OCI-M2 (cell line): ENCODE data around the gene PLAU.
"Not testable (repeated sequence)": the region's sequence is repeated elsewhere in the genome, so short reads cannot be mapped to it uniquely, and the experiment has no call there.

Source experiments
- DNase-seq: peaks from one replicate; lab custom pipeline; 2025; ENCODE audit not compliant: unreplicated experiment; lab: John Stamatoyannopoulos, UW

PLAU gene

DNA sequence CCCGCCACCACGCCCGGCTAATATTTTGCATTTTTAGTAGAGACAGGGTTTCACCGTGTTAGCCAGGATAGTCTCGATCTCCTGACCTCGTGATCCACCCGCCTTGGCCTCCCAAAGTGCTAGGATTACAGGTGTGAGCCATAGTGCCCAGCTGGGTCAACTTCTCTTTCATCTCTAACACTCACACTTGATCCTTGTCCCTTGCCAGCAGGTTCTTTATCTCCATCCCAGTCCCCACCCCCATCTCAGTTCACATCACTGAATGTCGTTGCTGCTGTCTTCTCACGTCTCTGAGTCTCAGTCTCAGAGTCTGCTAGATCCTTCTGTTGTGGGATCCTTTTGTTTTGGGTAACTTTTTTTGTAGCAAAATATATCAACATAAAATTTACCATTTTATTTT is 15.6 kb upstream of the PLAU start:
- DNase-seq = not testable (repeated sequence)

DNA sequence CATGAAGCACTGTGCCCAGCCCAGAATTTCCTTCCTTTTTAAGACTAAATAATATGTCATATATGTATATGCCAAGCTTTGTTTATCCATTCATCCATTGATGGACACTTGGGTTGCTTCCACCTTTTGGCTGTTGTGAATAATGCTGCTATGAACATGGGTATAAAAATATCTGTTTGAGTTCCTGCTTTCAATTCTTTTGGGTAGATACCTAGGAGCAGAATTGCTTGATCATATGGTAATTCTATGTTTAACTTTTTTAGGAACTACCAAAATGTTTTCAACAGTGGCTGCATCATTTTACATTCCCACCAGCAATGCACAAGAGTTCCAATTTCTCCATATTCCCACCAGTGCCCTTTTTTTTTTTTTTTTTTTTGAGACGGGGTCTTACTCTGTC is 13.2 kb upstream of the PLAU start:
- no peak for DNase-seq

DNA sequence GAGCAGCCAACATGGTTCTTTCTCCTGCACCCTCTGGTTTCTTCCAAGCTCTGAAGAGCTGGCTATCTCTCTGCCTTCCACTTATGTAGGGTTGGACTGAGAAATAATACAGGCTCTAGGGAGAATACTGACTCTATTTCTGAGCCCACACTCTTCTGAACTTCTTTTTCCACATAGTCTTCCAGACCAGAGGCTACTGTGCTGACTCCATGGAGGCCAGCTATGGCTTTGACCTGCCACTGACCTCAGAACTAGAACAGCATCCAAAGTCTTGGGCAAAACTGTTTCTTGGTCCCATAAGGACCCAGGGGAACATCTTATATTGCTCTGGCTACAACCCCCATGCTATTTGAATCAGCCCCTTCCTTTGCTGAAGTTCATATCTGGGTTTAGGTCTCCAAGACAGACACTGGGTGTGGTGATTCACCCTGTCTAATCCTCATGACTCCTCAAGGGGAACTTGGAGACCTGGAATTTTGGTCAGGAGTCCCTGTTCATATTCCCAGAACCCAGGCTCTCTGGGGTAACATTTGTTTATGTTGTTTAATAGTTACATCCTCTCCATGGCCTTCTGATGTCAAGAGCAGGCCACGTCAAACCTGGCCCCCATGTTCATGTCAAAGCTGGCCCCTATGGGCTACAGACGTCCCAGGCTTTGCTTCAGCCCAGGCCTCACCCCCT is 12.1 kb upstream of the PLAU start:
- DNase-seq = no peak

DNA sequence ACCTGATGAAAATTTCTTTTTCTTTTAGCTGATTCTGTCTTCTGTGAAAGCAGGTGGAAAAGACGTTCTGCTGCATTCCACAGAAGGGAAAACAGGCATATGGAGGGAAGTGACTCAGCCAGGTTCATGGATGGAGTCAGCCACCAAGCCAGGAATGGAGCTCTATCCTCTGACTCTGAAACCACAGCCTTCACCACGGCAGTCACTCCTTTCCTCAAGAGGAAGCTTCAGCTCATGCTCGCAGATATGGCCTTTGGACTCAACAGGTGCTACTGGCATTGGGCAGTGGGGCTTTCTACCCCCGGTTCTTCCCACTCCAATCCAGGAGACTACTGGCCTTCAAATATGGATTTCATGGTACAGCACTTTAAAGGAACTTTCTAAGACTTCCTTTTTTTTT is 11.5 kb upstream of the PLAU start:
- DNase-seq = no peak

DNA sequence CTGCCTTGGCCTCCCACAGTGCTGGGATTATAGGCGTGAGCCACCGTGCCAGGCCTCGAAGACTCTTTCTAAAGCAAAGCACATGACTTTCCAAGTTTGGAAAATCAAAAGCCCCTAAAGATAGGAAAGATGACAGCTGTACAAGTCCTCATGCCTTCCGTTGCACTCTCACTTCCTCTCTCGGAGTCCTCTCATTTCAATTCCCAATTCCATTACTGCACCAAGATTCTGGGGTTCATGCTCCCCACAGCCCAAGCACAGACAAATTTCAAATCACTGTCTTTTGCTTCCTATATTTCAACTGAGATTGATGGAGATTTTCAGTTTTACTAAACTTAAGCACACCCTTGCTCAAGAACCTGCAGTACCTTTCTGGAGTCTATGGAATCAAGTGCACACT is 10.9 kb upstream of the PLAU start:
- DNase-seq = no peak

DNA sequence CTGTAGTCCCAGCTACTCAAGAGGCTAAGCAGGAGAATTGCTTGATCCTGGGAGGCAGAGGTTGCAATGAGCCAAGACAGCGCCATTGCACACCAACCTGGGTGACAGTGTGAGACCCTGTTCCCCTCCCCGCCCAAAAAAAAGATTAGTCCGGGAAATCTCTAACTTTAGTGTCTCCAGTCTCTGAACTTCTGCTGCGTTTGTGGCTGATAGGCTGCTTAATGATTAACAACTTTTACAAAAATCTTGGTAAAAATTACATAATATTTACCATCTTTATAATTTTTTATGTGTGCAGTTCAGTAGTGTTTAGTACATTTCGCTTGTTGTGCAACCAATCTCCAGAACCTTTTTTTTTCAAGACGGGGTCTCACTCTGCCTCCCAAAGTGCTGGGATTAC is 9.7 kb upstream of the PLAU start:
- no peak for DNase-seq

DNA sequence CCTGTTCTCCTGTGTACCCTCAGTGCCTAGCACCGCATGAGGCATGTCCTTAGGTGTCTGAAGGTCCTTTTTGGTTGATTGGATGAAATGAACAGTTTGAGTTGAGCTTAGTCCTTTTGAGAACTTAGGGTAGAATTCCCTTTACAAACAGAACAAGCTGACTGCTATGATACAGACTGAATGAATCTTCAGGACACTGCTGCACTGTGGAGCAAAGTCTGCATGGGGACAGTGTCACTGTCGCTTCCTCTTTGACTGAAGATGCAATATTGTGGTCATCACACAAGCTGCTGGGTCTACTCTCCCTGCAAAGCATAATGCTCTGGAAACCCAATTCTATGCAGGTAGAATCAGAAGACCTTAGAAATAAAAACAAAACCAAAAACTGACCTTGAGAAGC is 8.6 kb upstream of the PLAU start:
- no peak for DNase-seq

DNA sequence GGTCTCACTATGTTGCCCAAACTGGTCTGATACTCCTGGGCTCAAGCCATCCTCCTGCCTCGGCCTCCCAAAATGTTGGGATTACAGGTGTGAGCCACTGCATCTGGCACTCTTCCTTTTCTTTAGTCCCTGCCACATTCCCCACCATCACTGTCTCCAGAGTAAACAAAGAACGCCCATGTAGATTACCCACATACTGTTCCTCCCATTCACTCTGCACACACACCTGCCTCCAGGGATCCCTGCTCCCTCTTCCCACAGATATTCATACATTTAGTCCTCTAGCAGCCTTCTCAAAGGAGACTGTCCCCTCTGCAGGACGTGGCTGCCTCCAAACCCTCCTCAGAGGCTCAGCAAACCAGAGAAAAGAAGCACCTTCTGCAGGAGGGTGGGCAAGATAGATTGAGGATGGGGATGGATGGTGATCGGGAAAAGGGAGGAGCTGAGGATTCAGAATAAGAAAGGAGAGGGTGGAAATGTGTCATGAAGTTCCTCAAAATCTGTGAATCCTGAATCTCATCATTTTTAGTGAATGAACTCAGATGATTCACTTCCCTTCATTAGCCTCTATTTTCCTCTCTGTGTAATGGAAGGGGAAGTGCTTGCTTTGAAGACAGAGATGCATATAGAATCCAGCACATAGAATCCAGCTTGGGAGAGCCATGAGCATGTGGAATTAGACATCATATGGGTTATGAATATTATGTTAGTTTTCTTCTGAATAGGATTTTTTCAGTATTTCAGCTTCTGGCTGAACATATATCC is 5.5 kb upstream of the PLAU start:
- DNase-seq = no peak

DNA sequence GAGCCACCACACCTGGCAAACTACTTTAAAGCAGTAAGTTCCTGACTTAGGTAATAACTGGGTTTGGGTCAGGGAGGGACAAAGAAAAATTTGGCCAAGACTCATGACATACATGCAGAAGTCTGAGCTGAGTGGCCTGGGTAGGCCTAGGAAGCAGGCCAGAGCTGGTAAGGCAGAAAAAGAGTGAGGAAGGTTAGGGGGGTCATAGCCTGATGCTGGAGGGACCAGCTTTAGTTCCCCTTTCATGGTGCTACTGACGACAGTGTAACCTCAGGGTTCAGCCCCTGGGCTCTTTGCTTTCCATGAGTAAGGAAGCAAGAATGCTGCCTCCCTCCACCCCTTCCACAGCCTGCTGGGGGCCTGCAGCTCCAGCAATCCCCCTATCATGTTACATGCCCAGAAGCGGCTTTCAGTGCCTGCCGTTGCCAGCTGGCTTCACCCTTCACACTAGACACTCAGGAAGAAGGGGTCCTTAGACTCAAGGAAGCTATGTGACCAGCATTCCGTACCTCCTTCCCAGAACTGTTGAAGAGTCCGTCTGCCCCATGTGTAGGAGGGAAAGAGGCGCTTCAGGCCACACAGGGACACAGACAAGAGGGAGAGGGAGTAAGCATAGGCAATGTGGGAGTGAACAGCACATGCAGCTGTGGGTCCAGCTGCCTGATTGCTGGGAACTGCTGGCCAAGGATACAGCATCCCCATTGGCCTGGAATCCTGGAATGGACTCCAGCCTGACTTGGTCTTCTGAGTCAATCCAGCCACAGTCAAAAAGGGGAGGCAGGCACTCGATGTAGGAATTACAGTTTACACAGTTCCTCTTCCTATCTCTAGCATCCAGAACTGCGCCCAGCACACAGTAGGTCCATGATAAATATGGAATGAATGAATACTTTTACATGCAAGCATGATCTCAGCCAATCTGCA is 4.1 kb upstream of the PLAU start:
- no peak for DNase-seq

DNA sequence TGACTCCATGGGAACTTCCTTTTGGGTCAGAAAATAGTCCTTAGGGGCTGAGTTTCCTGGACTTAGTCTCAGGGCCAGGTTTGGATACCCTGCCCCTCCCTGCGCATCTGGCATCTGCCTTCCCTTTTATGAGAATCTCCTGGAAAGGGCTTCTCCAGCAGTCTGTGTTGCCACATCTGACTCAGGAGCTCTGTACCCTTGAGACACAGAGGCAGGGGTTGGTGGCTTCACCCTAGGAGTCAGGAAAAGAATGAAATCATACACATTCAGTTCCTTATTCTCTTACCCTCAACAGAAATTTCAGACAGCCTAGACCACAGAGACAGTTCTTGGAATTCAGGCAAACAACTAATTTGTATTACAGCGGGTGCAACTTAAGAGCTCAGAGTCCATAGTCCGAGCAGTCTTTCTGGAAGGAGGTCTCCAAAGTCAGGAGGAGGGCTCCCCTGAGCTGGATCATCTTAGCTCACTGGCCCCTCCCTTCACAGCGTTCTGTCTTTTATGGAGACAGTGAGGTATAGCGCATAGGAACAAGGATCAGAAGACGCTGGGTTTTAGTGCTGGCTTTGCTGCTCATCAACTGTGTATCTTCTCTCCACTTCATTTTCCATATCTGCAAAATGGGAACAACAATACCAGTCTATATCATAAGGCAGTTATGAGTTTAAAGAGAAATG is 3.0 kb upstream of the PLAU start:
- DNase-seq = no peak

DNA sequence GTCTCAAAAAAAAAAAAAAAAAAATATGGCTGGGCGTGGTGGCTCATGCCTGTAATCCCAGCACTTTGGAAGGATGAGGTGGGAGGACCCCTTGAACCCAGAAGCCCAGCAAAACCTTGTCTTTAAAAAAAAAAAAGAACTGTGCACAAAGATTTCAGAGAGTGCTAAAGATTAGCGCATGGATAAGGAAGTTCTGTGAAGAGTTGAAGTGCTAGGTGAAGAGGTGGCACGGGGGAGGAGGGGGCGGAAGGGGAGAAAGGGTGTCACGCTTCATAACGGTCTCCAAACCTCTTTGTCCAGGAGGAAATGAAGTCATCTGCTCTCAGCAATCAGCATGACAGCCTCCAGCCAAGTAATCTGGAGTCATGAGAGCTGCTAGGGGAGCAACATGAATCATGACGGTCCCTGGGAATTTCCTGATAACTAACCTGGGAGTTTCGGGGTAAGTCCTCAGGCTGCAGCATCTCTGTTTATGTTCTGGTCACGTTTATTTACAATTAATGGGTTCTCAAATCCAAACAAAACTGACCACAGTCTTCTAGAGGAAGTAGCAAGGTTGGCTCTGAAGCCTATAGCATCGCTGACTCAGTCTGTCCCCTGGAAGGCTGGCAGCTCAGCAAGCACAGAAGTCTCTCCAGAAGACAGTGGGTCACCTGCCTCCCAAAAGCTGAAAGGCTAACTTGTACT is 1.9 kb upstream of the PLAU start:
- peak; percentile 20 for DNase-seq

DNA sequence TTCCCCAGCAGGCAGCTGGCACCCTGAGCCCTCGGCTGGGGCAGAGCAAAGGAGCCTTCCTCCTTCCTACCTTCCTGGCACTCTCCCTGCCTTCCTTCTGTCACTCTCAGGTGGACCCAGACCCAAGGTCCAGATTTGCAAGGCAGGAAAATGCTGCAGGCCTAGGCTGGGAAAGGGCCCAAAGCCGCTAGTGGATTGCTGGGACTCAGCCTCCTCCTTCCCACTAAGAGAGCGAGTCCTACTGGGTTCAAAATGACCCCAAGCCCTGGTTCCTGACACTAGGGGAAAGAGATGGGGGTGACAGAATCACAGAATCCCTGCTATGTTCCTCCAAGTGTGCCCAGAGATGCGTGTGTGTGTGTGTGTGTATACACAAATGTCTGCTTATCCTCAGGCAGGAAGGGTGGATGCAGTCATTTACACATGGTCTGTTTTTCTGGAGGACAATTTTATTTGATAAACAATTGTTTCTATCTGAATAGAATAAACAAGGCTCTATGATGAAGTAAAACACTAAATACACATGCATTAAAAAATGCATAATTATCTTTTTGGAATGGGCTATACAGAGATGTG is 1.3 kb upstream of the PLAU start:
- no peak for DNase-seq

DNA sequence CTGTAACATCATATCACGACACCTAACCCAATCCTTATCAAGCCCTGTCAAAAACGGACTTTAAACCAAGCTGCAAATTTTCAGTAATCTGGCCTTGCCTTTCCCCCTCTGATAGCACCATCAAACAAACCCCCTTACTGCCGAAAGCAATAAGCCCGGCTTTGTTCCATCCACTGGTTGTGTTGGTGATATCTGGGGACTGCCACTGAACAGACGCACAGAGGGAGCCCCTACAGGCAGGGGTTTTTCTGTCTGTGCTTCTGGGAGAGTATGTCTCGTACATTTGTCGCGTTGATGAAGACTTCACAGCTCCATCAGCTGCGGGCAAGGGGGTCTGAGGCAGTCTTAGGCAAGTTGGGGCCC is 550 bp upstream of the PLAU start:
- no peak for DNase-seq

DNA sequence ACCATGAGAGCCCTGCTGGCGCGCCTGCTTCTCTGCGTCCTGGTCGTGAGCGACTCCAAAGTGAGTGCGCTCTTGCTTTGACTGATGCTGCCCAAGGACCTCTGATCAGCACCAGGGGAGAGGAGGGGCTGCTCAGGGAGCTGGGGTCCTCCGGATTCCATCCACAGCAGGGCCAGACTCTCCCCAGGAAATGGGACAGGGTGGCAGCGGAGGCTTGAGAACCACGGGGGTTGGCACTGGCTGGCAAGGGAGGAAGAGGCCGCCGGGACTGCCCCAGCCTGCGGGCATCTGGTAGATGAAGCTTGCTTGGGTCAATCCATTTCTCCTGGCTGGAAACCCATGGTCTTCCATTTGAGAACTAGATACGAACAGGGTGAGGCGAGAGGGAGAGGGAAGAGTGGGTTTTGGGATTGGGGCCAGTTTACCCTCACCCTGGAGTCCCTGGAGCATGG is 647 bp downstream of the PLAU start:
- no peak for DNase-seq

DNA sequence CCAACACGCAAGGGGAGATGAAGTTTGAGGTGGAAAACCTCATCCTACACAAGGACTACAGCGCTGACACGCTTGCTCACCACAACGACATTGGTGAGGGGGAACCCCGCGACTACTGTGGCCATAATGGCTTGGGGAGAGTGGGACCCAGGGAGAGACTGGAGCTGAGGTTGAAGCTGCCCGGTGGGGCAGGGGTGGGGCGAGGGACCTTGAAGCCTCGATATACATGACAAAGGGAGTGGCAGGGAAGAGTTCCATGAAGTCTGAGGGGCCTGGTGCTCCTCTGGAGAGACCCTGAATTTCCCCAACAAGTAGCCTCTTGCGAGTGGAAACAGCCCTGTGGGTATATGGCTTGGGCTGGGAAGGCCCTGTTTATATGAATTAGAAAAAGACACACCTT is 3.1 kb downstream of the PLAU start:
- DNase-seq = no peak

DNA sequence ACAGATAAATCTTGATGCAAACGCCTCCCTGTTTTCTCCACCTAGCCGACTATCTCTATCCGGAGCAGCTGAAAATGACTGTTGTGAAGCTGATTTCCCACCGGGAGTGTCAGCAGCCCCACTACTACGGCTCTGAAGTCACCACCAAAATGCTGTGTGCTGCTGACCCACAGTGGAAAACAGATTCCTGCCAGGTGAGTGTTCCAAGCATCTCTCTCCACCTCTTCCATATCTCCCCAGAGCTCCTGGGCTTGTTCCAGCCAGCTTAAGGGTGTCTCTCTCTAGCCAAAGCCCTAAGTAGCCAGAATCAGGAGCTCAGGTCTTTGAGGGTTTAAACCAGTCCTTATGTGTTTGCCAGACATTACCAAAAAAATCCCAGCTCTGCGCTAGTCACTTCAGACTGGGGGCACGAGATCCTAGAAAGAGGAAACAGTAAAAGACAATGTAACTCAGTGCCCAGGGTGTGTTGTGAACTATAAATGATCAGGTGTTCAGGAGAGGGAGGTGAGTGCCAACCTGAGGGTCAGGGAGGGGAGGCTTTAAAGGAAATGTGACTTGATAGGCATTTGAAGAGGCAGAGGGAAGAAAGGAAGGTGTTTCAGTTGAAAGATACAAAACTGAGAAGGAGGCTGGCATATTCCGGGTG is 4.4 kb downstream of the PLAU start:
- DNase-seq = no peak

DNA sequence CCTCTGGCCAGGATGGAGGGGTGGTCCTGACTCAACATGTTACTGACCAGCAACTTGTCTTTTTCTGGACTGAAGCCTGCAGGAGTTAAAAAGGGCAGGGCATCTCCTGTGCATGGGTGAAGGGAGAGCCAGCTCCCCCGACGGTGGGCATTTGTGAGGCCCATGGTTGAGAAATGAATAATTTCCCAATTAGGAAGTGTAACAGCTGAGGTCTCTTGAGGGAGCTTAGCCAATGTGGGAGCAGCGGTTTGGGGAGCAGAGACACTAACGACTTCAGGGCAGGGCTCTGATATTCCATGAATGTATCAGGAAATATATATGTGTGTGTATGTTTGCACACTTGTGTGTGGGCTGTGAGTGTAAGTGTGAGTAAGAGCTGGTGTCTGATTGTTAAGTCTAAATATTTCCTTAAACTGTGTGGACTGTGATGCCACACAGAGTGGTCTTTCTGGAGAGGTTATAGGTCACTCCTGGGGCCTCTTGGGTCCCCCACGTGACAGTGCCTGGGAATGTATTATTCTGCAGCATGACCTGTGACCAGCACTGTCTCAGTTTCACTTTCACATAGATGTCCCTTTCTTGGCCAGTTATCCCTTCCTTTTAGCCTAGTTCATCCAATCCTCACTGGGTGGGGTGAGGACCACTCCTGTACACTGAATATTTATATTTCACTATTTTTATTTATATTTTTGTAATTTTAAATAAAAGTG is 6.0 kb downstream of the PLAU start:
- DNase-seq = no peak

DNA sequence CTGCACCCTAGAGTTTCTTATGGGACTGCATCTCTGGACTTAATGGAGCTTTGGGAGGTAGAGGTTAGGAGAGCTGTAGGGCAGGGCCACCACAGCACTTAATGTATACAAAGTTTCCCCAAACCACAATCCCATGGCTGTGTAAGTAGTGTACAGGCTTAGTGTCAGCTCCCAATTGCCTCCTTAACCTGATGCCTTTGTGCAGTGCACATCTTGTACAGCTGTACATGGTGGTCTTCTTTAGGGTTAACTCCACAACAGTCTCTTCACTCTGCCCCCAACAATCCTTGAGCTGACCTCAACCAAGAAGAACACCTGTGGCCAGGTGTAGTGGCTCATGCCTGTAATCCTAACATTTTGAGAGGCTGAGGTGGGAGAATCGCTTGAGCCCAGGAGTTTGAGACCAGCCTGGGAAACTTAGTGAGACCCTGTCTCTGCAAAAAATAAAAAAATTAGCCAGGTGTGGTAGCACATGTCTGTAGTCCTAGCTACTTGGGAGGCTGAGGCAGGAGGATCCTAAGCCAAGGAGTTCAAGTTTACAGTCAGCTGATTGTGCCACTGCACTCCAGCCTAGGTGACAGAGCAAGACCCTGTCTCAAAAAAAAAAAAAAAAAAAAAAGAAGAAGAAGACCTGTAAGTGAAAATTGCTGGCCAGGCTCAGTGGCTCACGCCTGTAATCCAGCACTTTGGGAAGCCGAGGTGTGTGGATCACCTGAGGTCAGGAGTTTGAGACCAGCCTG is 6.8 kb downstream of the PLAU start:
- no peak for DNase-seq
